CD4-positive, alpha-beta T cell (primary cell): ENCODE results near the gene KDR. TPM values are rescaled to one million over a fixed set of nuclear protein-coding genes. Genes with fewer than 3 reads are reported as not detected.

ENCODE experiments used
- ATAC-seq: fragments of 200-7000 bp; cut with Tn5 transposase; one replicate; pipeline ENCODE4 v1.10.0; 2022; ENCODE audit warnings: mild to moderate bottlenecking; ENCODE audit not compliant: poor library complexity
- CTCF ChIA-PET: fragments of 350-600 bp; sonication (Branson Sonifier 250); formaldehyde crosslinking; loops from one replicate; lab custom pipeline; 2021; ENCODE audit warnings: antibody characterized with exemption, inconsistent platforms; lab: Charles Lee
- POLR2A ChIA-PET: fragments of 350-600 bp; sonication (Branson Sonifier 250); formaldehyde crosslinking; loops from one replicate; lab custom pipeline; 2021; ENCODE audit warnings: antibody characterized with exemption, inconsistent platforms; lab: Charles Lee
- DNase-seq, 14 experiments: peaks; one replicate each; pipeline ENCODE4 v3.0.0-alpha.2; 2013 to 2020; ENCODE audit warnings: mixed read lengths in 2 of 14
- H3K27ac ChIP-seq, 2 donors: one replicate each; pipeline versions ENCODE4 v1.5.1 to v1.7.0; 2013; ENCODE audit warnings: low read length in 2 of 2, low read depth in 1 of 2, mild to moderate bottlenecking in 1 of 2
- H3K27me3 ChIP-seq, 2 experiments: 1 replicate in 1 of 2; 2 replicates in 1 of 2; pipeline versions ENCODE4 v1.6.1 to v1.7.0; 2013; ENCODE audit warnings: low read length in 2 of 2, control low read depth in 1 of 2, mild to moderate bottlenecking in 1 of 2, moderate library complexity in 1 of 2; ENCODE audit not compliant: insufficient read depth in 2 of 2, control insufficient read depth in 1 of 2
- H3K36me3 ChIP-seq: one replicate; pipeline ENCODE4 v1.6.1; 2013; ENCODE audit warnings: low read length, control low read depth; ENCODE audit not compliant: insufficient read depth
- H3K4me1 ChIP-seq: one replicate; pipeline ENCODE4 v1.6.1; 2013; ENCODE audit warnings: low read length, control low read depth; ENCODE audit not compliant: insufficient read depth
- H3K4me3 ChIP-seq: one replicate; pipeline ENCODE4 v1.5.1; 2013; ENCODE audit warnings: mild to moderate bottlenecking, low read length, moderate library complexity
- H3K9me3 ChIP-seq, 2 experiments: 1 replicate in 1 of 2; 2 replicates in 1 of 2; pipeline versions ENCODE4 v1.6.1 to v1.7.0; 2013; ENCODE audit warnings: low read length in 2 of 2, mild to moderate bottlenecking in 2 of 2, control low read depth in 1 of 2, moderate library complexity in 1 of 2; ENCODE audit not compliant: control insufficient read depth in 1 of 2, insufficient read depth in 1 of 2
- H3K27ac Mint-ChIP-seq: one replicate; pipeline ENCODE4 v1.8.0; 2020; ENCODE audit warnings: mixed read lengths
- H3K27me3 Mint-ChIP-seq: one replicate; pipeline ENCODE4 v1.8.0; 2021; ENCODE audit warnings: mixed read lengths
- H3K36me3 Mint-ChIP-seq: one replicate; pipeline ENCODE4 v1.8.0; 2021; ENCODE audit warnings: low read depth, mixed read lengths
- H3K4me1 Mint-ChIP-seq: one replicate; pipeline ENCODE4 v1.8.0; 2021; ENCODE audit warnings: low read depth, mixed read lengths
- H3K4me3 Mint-ChIP-seq: one replicate; pipeline ENCODE4 v1.8.0; 2020; ENCODE audit warnings: mild to moderate bottlenecking, mixed read lengths
- H3K9me3 Mint-ChIP-seq: one replicate; pipeline ENCODE4 v1.8.0; 2020; ENCODE audit warnings: mixed read lengths
- CTCF ChIP-seq: fragments of 200-600 bp; IDR thresholded peaks from one replicate; pipeline ENCODE4 v1.8.0; 2022; ENCODE audit warnings: antibody characterized with exemption, mild to moderate bottlenecking
- intact Hi-C, 2 experiments: fragments of 100-400 bp; cut with DNase I in 1 of 2; cut with micrococcal nuclease in 1 of 2; formaldehyde crosslinking; loops; one replicate each; pipeline versions ENCODE4 v1.15.1 to v1.9.0; 2023 to 2025; cut with DNase I, micrococcal nuclease
- total RNA-seq, 174 experiments: library from RNA in 2 of 174; stranded (reverse) in 2 of 174; gene quantifications; one replicate each; pipeline ENCODE4 v1.2.3 and lab custom pipeline; 2021 to 2026

The KDR gene
- total RNA-seq, 2 experiments from 2014 or later, result not detected

- H3K27me3 Mint-ChIP-seq, result peaks cover 62% of the 10 kb centered on the region
- no peak overlapping the region for H3K4me3 Mint-ChIP-seq
- no peak overlapping the region for H3K4me3 ChIP-seq
- ChIA-PET CTCF (no interaction called here), POLR2A (no interaction called here)
- no peak for DNase-seq
- H3K4me1 Mint-ChIP-seq, result no peaks in the 10 kb centered on the region
- H3K9me3 Mint-ChIP-seq, result peaks cover 3% of the 10 kb centered on the region
- no peak overlapping the region for H3K27ac ChIP-seq
- intact Hi-C loops, result no loop called here
- no peak for TF ChIP-seq CTCF
- no peak for ATAC-seq
- no peaks in the 10 kb centered on the region for H3K36me3 ChIP-seq
- no peaks in the 10 kb centered on the region for H3K4me1 ChIP-seq
- H3K27me3 ChIP-seq, result peaks cover 18 to 30% of the 10 kb centered on the region in 2 experiments
- no peak overlapping the region for H3K27ac Mint-ChIP-seq
- H3K9me3 ChIP-seq, result peaks cover 0 to 14% of the 10 kb centered on the region in 2 experiments
- no peaks in the 10 kb centered on the region for H3K36me3 Mint-ChIP-seq
Observed at GRCh38 chr4:55127053-55127452, 1.7 kb upstream of the KDR start.

GRCh38 chr4:55125763-55126541 lies 557 bp upstream of the KDR start:
- no peak for TF ChIP-seq CTCF
- H3K27me3 Mint-ChIP-seq, result peaks cover 67% of the 10 kb centered on the region
- no peak overlapping the region for H3K4me3 Mint-ChIP-seq
- ChIA-PET POLR2A (no interaction called here), CTCF (no interaction called here)
- ATAC-seq, result no peak
- no peak for DNase-seq
- H3K4me1 ChIP-seq, result no peaks in the 10 kb centered on the region
- H3K9me3 Mint-ChIP-seq, result peaks cover 3% of the 10 kb centered on the region
- H3K4me1 Mint-ChIP-seq, result no peaks in the 10 kb centered on the region
- no peaks in the 10 kb centered on the region for H3K36me3 ChIP-seq
- peaks cover 18 to 30% of the 10 kb centered on the region in 2 experiments for H3K27me3 ChIP-seq
- H3K27ac Mint-ChIP-seq, result no peak overlapping the region
- intact Hi-C loops, result no loop called here
- H3K4me3 ChIP-seq, result no peak overlapping the region
- no peak overlapping the region for H3K27ac ChIP-seq
- H3K9me3 ChIP-seq, result peaks cover 0 to 14% of the 10 kb centered on the region in 2 experiments
- H3K36me3 Mint-ChIP-seq, result no peaks in the 10 kb centered on the region

- Histone ChIP-seq H3K27me3 (peaks cover 18 to 30% of the 10 kb centered on the region in 2 experiments), H3K27ac (no peak overlapping the region), H3K4me3 (no peak overlapping the region), H3K36me3 (no peaks in the 10 kb centered on the region), H3K4me1 (no peaks in the 10 kb centered on the region), H3K9me3 (peaks cover 0 to 14% of the 10 kb centered on the region in 2 experiments)
- intact Hi-C loops, result no loop called here
- H3K4me1 Mint-ChIP-seq, result no peaks in the 10 kb centered on the region
- no peak overlapping the region for H3K27ac Mint-ChIP-seq
- H3K4me3 Mint-ChIP-seq, result no peak overlapping the region
- H3K36me3 Mint-ChIP-seq, result no peaks in the 10 kb centered on the region
- peaks cover 3% of the 10 kb centered on the region for H3K9me3 Mint-ChIP-seq
- ChIA-PET POLR2A (no interaction called here), CTCF (no interaction called here)
- peaks cover 73% of the 10 kb centered on the region for H3K27me3 Mint-ChIP-seq
- DNase-seq (no peak), ATAC-seq (no peak)
- TF ChIP-seq CTCF, result no peak
Observed at GRCh38 chr4:55124322-55125076, 896 bp downstream of the KDR start.
